NCI-H1436 (cell line): ENCODE results near the gene SPHK2.
A peak's percentile ranks its signal among the peaks of the same experiment; 100 is the strongest.
"Not testable (repeated sequence)": the region's sequence is repeated elsewhere in the genome, so short reads cannot be mapped to it uniquely, and the experiment has no call there.

Experiments used
- DNase-seq: peaks from one replicate; lab custom pipeline; 2025; lab: John Stamatoyannopoulos, UW

The SPHK2 gene

DNA sequence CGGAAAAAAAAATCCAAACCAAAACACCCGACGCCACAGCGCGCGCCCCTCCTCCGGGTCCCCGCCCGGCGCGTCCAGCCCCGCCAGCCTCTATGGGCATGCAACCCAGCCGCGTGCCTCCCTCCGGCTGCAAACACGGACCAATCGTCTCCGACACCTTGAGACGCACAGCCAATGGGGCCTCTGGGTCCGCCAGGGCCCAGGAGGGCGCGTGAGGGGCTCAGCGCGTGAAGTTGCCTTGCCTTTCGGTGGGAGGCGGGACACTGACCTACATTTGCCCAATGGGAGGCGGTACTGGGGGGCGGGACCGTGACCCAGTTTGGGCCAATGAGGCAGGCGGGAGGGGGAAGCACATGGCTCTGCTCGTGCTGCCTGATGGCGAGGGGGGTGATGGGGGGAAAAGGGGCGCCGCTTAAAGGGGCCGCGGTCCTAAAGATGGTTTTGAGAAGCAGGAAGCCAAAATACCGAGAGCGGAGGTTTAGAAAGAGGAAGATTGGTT is 18.2 kb downstream of the SPHK2 start:
- DNase-seq: peak; percentile 100

DNA sequence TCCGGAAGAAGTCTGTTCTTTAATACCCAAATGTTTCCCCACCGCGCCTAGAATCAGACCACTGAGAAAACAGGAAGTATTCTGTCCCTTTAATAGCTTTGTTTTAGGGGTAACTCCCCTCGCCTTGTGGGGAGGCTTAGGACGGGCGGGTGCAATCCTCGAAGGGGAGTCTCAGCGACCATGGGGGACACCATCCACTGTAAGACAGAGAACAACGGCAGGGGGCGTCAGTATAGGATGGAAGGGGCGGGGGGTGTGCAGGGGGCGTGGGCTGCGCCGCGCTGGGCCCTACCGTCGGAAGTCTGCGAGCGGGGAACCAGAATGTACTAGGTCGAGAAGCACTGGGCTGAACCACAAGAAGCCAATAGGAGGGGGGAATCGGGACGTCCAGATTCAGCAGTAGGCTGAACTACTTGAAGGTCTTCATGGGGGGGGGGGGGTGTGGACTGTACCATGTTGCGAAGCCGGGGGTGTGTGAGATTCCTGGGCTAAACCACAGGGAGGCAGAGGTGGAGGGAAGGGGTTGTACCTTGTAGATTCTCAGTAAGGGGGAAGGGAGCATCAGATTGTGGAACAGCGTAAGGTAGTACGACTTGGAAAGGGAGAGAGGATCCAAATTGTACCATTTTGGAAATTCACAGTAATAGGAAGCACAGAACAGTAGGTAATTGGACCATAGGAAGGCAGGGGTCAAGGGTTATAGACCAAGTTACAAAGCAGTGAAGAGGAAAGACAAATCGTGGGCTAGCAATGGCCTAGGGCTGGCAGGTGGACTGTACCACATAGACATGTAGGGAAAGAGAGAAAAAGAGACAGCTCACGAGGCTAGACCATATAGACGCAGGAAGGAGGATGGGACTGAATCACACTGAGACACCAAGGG is 18.9 kb downstream of the SPHK2 start:
- peak; percentile 96 for DNase-seq

DNA sequence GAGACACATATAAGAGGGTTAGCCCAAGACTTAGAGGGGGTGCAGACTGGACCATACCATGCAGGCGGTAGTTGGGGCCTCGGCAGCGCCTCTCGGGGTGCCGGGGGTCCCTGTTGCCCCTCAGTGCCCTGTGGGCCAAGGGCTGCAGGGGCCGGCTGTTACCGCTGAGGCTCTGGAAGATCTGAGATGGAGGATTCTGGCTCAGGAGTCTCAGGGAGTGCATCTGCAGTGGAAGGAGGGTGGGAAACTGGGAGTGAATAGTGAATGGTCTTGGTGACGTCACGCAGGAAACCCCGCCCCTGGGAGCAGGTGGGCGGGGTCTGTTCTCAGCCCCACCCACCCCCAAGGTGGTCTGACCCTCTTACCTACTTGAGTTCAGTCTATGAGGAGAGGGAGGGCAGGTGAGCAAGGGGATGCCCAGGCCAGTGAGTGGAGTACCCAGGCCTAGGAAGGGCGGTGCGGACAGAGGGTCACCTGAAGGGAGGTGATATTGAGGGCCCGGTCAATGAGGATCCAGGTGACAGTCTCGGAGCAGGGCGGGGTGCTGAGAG is 19.6 kb downstream of the SPHK2 start:
- peak; percentile 38 for DNase-seq

DNA sequence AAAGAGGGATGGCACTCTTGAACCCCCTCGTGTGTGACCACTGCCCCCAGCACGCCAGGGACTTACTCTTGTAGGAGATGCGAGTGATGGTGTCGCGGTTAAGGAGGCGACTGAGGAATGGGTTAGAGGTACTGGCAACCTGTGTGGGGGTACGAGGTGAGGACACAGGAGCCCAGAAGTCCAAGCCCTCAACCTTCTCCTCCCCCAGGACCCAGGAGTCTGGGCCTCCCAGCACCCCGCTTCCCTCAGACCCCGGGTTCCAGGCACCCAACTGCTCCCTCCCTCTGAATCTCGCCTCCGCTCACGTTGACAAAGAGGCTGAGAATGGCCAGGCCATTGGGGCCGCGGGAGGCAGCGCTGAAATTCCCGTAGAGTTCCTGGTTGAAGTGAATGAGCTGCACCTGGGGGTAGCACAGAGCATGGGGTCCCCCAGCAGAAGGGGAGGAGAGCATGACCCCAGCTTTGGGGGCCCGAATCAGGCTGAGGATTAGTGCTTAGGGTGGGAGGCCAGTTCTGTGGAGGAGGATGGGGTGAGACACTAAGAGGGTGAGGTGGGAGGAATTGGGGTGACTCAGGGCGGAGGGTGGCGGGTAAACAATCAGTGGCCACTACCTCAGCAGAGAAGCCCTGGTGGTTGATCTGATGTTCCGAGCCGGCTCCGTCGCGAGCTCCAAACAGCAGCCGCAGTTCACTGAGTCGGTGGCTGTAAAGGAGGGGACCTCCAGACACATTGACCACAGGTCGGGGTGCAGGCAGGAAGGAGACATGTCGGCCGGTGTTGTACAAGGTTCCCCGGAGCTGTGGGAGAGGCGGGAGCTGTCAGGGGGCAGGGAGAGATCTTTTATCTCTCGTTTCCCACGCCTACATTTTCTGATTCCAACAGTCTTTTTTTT is 20.4 kb downstream of the SPHK2 start:
- no peak for DNase-seq

DNA sequence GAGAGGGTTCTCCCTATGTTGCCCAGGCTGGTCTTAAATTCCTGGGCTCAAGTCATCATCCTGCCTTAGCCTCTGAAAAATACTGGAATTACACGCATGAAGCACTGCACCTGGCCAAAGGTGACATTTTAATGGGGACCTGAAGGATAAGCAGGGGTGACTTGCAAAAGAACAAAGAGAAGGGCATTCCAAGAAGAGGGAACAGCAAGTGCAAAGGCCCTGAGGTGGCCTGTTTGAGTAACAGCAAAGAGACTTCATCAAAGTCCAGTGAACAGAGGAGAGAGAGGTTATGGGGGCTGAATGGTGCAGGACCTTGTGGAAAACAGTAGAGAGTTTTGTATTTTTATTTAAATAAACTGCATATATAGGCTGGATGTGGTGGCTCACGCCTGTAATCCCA is 22.5 kb downstream of the SPHK2 start:
- DNase-seq: no peak

DNA sequence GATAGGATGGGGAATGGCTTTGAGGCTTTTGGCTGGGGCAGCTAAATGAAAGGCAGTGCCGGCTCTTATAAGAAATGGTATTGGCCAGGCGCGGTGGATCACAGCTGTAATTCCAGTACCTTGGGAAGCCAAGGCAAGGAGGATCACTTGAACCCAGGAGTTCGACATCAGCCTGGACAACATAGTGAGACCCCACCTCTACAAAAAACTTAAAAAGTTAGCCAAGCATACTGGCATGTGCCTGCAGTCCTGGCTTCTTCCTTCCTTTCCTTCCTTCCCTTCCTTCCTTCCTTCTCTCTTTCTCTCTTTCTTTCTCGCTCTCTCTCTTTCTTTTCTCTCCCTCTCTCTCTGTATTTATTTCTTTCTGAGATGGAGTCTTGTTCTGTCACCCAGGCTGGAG is 23.6 kb downstream of the SPHK2 start:
- DNase-seq: no peak

DNA sequence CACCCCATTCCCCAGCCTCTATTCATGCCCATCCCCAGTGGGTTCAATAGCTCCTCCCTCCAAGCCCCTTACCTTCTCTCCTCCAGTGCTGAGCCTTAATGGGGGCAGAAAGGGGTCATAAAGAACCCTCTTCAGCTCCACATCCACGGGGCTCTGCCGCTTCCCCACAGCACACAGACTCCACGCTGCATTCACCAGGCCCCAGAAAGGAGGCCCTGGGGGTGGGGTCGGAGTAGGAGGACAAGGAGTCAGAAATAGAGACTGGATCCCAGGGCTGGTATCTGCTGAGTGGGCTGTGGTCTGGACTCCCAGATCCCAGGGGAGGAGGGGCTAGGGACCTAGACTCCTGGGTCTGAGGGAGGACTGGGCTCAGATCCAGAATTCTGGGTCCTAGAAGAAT is 25.0 kb downstream of the SPHK2 start:
- no peak for DNase-seq

DNA sequence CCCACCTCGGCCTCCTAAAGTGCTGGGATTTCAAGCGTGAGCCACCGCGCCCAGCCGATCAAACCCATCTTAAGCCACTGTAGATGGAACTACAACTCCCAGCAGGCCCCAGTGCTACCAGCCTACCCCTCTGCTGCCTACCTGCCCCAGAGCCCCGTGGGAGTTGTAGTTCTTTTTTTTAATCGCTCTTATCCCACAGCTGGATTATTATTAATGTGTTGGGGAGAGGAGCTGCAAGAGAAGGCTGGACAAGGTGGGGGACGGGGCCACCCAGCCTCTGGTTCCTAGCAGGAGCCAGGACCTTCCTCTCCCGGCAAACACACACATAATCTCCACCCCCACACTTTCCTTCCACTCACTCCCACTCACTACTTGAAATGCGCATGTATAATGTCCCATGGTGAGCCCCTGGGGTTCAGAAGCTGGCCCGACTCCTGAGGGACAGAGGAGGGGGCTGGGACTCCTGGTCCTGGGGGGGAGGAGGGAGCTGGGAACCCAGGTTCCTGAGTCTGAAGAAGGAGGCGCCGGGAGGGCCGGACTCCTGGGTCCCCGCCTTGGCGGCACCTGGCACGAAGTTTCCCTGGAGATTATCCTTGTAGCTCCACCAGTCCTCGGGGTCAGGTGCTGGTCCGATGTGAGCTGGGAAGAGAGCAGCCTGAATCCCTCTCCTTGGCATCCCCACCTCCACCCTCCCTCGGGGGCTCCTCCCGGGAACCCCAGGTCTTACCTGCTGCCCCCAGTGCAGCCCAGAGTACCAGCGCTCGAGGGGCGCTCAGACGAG is 25.7 kb downstream of the SPHK2 start:
- DNase-seq: peak; percentile 84

DNA sequence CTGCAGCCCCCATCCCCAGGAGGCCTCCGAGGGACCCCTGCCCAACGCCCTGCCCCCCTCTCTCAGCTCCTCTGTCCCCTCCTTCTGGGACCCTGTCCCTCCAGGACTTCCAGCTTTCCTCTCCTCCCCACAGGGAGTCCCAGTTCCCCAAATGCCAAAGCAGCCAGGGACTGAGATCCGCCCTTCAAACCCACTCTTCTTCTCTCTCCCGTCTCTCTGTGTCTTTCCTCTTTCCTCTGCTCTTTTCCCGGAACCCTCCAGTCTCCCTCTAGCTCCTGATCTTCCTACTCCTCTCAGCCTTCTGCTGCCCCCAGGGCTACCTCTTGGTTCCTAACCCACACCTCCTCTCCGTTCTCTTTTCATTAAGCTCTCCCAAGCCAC is 26.3 kb downstream of the SPHK2 start:
- no peak for DNase-seq

DNA sequence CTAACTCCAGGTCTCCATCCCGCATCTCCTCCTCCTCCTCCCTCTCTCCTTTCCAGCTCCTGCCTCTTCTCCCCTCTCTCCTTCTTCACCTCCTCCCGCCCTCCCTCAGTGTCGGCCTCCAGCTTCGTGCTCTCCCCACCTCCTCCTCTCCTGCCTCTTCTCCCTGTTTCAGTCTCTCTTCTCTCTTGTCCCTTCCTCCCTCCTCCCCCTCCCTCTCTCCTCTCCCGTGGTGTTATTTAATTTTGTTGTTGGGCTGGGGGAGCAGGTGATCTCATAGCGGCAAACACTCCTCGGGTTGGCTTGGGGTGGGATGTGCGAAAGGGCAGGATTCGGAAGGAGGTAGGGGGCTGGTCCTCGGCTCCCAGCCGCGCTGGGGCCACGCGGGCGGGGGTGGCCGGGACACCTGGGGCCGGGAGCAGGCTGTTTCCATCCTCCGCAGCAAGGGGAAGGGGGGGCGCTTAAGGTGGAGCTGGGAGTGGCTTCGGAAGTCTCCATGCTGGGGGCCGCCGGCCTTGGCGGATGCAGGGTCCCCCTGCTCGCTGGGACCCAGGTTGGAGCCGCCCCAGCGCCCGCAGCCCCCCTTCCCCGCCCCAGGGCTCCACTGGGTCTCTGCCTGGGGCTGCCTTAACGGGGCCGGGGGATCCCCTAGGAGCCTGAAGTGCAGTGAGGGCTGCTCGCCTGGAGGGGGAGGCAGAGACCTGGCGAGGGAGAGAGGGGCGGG is 26.9 kb downstream of the SPHK2 start, which contains the start of gene CA11:
Gene CA11 (minus strand): TSS at position 187 of the 721 bp plus-strand sequence. CDS start 555 bp downstream, outside the sequence.
- peak; percentile 98 for DNase-seq

DNA sequence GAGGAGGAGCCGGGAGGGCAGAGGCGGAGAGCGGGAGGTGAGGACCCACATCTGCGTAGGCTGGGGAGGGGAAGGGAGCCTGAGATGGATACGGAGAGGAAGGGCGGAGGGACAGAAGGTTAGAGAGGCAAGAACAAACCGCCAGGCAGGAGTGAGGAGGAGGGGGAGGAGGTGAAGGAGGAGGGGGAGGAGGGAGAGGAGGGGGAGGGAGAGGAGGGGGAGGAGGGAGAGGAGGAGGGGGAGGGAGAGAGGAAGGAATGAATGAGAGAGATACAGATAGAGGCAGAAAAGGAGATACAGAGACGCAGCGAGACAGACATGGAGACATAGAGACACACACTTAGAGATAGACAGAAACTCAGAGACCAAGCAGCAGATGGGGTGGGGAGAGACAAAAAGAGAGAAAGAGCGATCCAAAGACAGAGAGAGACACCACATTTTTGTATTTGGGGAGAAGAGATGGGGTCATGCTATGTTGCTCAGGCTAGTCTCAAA is 27.5 kb downstream of the SPHK2 start:
- no peak for DNase-seq

DNA sequence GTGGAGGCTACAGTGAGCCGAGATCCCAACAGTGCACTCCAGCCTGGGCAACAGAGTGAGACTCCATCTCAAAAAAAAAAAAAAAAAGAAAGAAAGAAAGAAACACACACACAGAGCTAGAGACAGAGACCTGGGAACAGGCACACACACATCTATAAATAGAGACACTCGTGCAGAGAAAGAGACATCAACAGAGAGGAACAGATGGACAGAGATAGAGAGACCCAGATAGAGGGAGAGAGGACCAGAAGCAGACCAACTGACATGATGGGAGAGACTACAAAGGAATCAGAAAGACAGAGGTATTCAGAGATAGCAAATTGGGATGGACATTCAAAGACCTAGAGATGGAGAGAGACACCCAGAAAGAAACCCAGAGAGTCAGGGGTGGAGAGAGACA is 28.8 kb downstream of the SPHK2 start:
- no peak for DNase-seq

DNA sequence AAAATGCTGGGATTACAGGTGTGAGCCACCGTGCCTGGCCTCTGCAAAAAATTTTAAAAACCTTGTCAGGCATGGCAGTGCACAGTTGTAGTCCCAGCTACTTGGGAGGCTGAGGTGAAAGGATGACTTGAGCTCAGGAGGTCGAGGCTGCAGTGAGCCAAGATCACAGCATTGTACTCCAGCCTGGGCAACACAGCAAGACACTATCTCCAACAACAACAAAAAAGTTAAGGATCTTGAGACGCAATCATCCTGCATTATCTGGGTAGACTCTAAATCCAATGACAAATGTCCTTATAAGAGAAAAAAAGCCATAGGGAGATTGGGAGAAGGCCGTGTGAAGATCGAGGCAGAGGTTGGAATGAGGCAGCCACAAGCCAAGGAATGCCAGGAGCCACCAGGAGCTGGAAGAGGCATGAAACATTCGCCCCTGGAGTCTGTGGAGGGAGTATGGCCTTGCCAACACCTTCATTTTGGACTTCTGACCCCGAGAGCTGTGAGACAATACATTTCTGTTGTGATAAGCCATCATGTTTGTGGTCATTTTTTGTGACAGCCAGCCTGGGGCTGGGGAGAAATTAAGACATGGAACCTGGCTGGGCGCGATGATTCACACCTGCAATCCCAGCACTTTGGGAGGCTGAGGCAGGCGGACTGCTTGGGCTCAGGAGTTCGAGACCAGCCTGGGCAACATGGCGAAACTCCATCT is 31.8 kb downstream of the SPHK2 start:
- DNase-seq: no peak

DNA sequence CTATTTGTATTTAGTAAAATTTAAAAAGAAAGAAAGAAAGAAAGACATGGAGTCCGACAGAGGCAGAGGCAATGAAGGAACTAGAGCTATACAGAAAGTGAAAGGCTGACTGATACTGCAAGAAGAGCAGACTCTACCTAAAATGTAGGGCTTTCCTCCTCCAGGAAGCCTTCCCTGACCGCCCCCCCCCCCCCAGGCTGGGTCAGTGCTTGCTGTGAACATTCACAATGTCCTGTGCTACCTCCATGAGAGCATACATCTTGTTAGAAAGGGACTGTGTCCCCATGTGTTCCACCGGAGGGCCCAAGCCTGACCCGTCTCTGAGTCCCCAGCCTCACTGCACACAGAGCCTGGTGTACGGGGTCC is 32.4 kb downstream of the SPHK2 start:
- no peak for DNase-seq

DNA sequence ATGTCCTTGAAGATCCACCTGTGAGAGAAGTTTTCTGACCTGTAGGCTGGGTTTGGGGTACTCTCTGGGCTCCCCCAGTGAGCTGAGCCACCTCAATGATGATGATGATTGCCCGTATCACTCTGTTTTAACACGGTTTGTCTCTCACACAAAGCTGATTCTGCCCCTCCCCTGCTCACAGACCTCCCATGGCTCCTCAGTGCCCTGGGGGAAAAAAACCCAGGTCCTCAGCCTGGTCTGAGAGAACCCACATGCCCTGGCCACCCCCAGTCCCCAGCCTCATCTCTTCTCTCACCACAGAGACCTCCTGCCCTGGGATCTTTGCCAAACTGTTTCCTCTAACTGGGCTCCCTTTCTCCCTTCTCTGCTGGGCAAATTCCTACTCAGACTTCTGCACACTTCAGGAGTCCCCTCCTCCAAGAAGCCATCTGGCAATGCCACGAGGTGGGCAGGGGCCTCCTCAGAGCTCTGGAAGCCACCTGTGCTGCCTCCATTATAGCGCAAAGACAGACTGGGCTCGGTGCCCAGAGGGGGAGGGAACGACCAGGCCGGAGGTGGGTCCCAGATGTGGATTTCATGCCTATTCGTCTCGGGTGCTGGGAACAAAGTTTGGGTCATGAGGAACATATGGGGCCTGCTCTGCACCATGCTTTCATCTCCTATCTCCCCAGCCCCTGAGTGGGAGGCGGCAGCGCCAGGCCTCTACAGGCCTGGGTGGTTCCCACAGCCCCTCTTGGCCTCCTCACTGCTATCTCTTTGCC is 35.2 kb downstream of the SPHK2 start:
- peak; percentile 77 for DNase-seq

DNA sequence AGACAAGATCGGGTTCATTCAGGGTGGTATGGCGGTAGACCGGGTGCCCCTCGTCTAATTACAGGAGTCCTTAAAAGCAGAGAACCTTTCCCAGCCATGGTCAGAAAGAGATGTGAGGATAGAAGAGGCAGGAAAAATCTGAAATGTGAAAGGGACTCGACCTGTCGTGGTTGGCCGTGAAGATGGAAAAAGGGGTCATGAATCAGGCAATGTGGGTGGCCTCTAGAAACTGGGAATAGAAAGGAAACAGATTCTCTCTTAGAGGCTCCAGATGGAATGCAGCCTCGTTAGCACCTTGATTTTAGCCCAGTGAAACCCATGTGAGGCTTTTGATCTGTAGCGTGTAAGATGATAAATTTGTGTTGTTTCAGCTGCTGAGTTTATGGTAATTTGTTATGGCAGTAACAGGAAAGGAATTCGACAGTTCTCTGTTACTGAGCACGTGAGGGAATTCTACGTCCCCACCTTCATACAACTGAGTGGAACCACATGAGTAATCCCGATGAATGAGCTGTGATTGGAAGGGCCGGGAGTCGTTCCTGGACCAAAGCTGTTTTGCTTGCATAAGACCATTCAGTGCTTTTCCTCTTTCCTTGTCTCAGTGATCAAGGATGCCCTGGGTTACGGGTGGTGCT is 37.7 kb downstream of the SPHK2 start:
- DNase-seq: no peak

DNA sequence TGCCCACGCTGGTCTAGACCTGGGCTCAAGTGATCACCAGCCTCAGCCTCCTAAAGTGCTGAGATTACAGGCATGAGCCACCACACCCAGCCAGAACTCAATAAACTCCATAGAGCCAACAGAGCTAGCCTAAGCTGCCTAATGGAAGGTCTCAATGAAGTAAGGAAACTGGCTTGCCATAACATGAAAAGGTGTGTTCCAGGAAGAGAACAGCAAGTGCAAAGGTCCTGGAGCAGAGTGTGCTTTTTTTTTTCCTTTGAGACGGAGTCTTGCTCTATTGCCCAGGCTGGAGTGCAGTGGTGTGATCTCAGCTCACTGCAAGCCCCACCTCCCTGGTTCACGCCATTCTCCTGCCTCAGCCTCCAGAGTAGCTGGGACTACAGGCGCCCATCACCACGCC is 38.5 kb downstream of the SPHK2 start:
- DNase-seq: not testable (repeated sequence)

DNA sequence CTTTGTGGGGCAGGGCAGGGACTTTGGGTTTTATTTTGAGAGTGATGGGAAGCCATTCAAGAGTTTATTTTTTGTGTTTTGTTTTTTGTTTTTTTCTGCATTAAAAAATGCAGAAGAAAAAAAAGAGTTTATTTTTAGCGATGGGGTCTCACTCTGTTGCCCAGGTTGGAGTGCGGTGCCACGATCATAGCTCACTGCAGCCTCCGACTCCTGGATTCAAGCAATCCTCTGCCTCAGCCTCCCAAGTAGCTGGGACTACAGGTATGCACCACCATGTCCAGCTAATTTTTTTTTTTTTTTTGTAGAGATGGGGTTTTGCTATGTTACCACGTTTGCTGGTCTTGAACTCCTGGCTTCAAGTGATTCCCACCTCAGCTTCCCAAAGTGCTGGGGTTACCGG is 39.2 kb downstream of the SPHK2 start:
- no peak for DNase-seq

DNA sequence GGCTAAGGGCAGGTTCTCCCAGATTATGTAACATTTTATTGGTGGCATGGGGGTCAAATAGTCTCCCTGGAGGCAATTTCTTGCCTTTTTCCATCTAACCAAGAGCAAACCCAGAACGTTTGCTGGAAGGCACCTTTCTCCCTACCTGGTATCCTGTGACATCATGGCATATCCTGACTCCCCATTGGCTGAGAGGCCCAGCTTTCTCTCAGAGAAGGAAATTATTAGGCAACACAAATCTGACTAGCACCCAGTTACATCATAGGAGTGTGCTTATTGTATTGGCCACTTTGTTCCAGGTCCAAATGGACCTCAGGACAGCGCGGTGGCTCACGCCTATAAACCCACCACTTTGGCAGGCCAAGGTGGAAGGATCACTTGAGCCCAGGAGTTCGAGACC is 40.5 kb downstream of the SPHK2 start:
- DNase-seq: no peak
